ENCODE measurements around the gene CYP11A1.
A peak's percentile ranks its signal among the peaks of the same experiment; 100 is the strongest.

The CYP11A1 gene

GRCh38 chr15:74413350-74414080 lies 46.1 kb upstream of the CYP11A1 start:
- no peaks in the 10 kb centered on the region for H3K9me3 Mint-ChIP-seq
- no peak overlapping the region for H3K4me3 Mint-ChIP-seq
- TF ChIP-seq, protein P1, sequence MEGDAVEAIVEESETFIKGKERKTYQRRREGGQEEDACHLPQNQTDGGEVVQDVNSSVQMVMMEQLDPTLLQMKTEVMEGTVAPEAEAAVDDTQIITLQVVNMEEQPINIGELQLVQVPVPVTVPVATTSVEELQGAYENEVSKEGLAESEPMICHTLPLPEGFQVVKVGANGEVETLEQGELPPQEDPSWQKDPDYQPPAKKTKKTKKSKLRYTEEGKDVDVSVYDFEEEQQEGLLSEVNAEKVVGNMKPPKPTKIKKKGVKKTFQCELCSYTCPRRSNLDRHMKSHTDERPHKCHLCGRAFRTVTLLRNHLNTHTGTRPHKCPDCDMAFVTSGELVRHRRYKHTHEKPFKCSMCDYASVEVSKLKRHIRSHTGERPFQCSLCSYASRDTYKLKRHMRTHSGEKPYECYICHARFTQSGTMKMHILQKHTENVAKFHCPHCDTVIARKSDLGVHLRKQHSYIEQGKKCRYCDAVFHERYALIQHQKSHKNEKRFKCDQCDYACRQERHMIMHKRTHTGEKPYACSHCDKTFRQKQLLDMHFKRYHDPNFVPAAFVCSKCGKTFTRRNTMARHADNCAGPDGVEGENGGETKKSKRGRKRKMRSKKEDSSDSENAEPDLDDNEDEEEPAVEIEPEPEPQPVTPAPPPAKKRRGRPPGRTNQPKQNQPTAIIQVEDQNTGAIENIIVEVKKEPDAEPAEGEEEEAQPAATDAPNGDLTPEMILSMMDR (IDR thresholded peaks at IDR 0.05), result no peak
- DNase-seq, result no peak
- H3K27ac Mint-ChIP-seq, result peak overlapping the region; percentile 70
- H3K36me3 Mint-ChIP-seq (ENCODE audit: low read depth), result peaks cover 21% of the 10 kb centered on the region
- H3K27me3 Mint-ChIP-seq (ENCODE audit: low read depth, poor library complexity), result peaks cover 6% of the 10 kb centered on the region
- peaks cover 30% of the 10 kb centered on the region for H3K4me1 Mint-ChIP-seq

DNA sequence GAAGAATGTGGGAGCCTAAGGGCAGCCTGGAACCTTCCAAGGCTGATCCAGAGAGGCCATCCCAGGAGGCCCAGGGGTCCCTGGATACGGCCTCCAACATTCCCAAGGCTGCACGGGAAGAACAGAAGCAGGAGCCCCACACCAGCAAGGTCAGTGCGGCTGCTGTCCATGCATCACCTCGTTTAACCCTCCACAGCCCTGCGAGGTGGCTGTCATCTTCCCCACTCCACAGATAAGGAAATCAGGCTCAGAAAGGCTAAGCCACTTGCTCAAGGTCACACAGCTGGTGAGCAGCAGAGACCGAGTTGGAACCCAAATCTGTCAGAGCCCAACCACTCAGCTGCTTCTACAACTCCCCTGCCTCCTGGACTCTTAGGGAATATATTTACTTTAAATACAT lies 44.7 kb upstream of the CYP11A1 start:
- TF ChIP-seq, protein P1 (IDR thresholded peaks at IDR 0.05), result no peak
- Mint-ChIP-seq H3K27me3 (ENCODE audit: low read depth, poor library complexity) (peaks cover 6% of the 10 kb centered on the region), H3K36me3 (ENCODE audit: low read depth) (peaks cover 21% of the 10 kb centered on the region), H3K4me3 (no peak overlapping the region), H3K4me1 (peaks cover 30% of the 10 kb centered on the region), H3K9me3 (no peaks in the 10 kb centered on the region), H3K27ac (no peak overlapping the region)
- DNase-seq, result no peak

- DNase-seq, result no peak
- H3K36me3 Mint-ChIP-seq (ENCODE audit: low read depth), result peaks cover 21% of the 10 kb centered on the region
- peak overlapping the region; percentile 80 for H3K27ac Mint-ChIP-seq
- H3K4me1 Mint-ChIP-seq, result peaks cover 30% of the 10 kb centered on the region
- TF ChIP-seq, protein P1 (IDR thresholded peaks at IDR 0.05), result no peak
- H3K27me3 Mint-ChIP-seq (ENCODE audit: low read depth, poor library complexity), result peaks cover 6% of the 10 kb centered on the region
- H3K9me3 Mint-ChIP-seq, result no peaks in the 10 kb centered on the region
- no peak overlapping the region for H3K4me3 Mint-ChIP-seq
Measured at GRCh38 chr15:74411686-74412085, 44.2 kb upstream of the CYP11A1 start.

DNA sequence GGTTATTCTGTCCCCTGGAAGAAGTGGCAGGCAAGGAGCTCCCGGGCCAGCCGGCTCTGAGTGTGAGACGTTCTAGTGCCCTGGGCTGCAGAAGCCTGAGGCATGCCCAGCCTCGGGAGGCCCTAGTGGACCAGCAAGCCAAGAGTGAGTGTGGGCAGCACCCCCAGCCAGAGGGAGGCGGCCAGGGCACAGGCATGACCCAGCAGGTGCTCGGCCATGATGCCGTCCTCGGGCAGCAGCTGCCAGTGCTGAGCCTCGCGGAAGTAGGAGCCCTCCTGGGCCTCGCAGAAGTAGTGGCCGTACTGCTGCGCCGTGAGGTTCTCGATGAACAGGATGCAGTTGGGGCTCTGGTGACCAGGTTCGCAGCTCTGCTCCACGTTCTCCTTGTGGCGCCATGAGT lies 43.1 kb upstream of the CYP11A1 start:
- peaks cover 35% of the 10 kb centered on the region for H3K4me1 Mint-ChIP-seq
- no peaks in the 10 kb centered on the region for H3K9me3 Mint-ChIP-seq
- H3K4me3 Mint-ChIP-seq, result no peak overlapping the region
- H3K27me3 Mint-ChIP-seq (ENCODE audit: low read depth, poor library complexity), result peaks cover 6% of the 10 kb centered on the region
- H3K36me3 Mint-ChIP-seq (ENCODE audit: low read depth), result peaks cover 15% of the 10 kb centered on the region
- TF ChIP-seq, protein P1 (IDR thresholded peaks at IDR 0.05), result no peak
- DNase-seq, result no peak
- no peak overlapping the region for H3K27ac Mint-ChIP-seq

- no peak overlapping the region for H3K4me3 Mint-ChIP-seq
- peaks cover 7% of the 10 kb centered on the region for H3K27me3 Mint-ChIP-seq (ENCODE audit: low read depth, poor library complexity)
- TF ChIP-seq, protein P1 (IDR thresholded peaks at IDR 0.05), result no peak
- no peak overlapping the region for H3K27ac Mint-ChIP-seq
- H3K9me3 Mint-ChIP-seq, result no peaks in the 10 kb centered on the region
- peaks cover 39% of the 10 kb centered on the region for H3K4me1 Mint-ChIP-seq
- H3K36me3 Mint-ChIP-seq (ENCODE audit: low read depth), result peaks cover 11% of the 10 kb centered on the region
- no peak for DNase-seq
Measured at GRCh38 chr15:74409225-74409624, 41.8 kb upstream of the CYP11A1 start.

GRCh38 chr15:74408815-74409214 lies 41.4 kb upstream of the CYP11A1 start:
- peaks cover 43% of the 10 kb centered on the region for H3K4me1 Mint-ChIP-seq
- peaks cover 7% of the 10 kb centered on the region for H3K36me3 Mint-ChIP-seq (ENCODE audit: low read depth)
- H3K9me3 Mint-ChIP-seq, result no peaks in the 10 kb centered on the region
- TF ChIP-seq, protein P1 (IDR thresholded peaks at IDR 0.05), result no peak
- H3K27me3 Mint-ChIP-seq (ENCODE audit: low read depth, poor library complexity), result peaks cover 7% of the 10 kb centered on the region
- H3K27ac Mint-ChIP-seq, result no peak overlapping the region
- H3K4me3 Mint-ChIP-seq, result no peak overlapping the region
- DNase-seq, result no peak
